K562 (cell line): ENCODE results near the gene CENPT. TPM values are rescaled to one million over a fixed set of nuclear protein-coding genes. Genes with fewer than 3 reads are reported as not detected.

Experiments used
- ATAC-seq: fragments of 200-7000 bp; cut with Tn5 transposase; 3 replicates; pipeline ENCODE4 v1.9.1; 2020; ENCODE audit warnings: moderate library complexity
- BruUV-seq: library from RNA; stranded (reverse); fragments of 400-500 nt; replicated peaks from 2 replicates; lab custom pipeline; 2021; lab: Mats Ljungman, UMichigan
- CTCF ChIA-PET: fragments of 300-600 bp; formaldehyde crosslinking; extraction: SDS; loops from one replicate; lab custom pipeline; 2021; ENCODE audit warnings: low intra/inter-chr PET ratio; lab: Yijun Ruan, JAX
- POLR2A ChIA-PET: fragments of 300-600, 350-650 bp; sonication (Branson Sonifier 250); formaldehyde crosslinking; extraction: SDS; loops from one replicate; lab custom pipeline; 2021; ENCODE audit warnings: antibody characterized with exemption, inconsistent platforms; lab: Yijun Ruan, JAX
- DNase-seq, 4 experiments: peaks; one replicate each; pipeline versions ENCODE4 v3.0.0 to v3.0.0-alpha.2; 2011 to 2018; ENCODE audit warnings: low spot score in 3 of 4, mixed read lengths in 3 of 4; ENCODE audit errors: extremely low read depth in 1 of 4
- FAIRE-seq: peaks from 2 replicates; lab custom pipeline; 2011; peaks lifted over from hg19 to GRCh38; lab: Jason Lieb, UNC
- H2AFZ ChIP-seq: 2 replicates; pipeline ENCODE4 v1.6.0; 2011; ENCODE audit warnings: low read depth, low read length, control low read depth, inconsistent platforms
- H3K27ac ChIP-seq: fragments of 200-600 bp; 3 replicates; pipeline ENCODE4 v1.8.0; 2011; ENCODE audit warnings: low read depth, mild to moderate bottlenecking, control low read depth, inconsistent platforms, low read length, moderate library complexity, mixed read lengths; ENCODE audit errors: extremely low read depth
- H3K27me3 ChIP-seq, 2 experiments: fragments of 300-600 bp in 1 of 2; 2 replicates in 1 of 2; 3 replicates in 1 of 2; pipeline versions ENCODE4 v1.6.0 to v1.8.0; 2011; ENCODE audit warnings: inconsistent platforms in 2 of 2, low read length in 2 of 2, mild to moderate bottlenecking in 1 of 2, mixed read lengths in 1 of 2, moderate library complexity in 1 of 2; ENCODE audit not compliant: control insufficient read depth in 2 of 2, insufficient read depth in 2 of 2
- H3K36me3 ChIP-seq: fragments of 300-600 bp; 3 replicates; pipeline ENCODE4 v1.8.0; 2011; ENCODE audit warnings: mild to moderate bottlenecking, low read length, inconsistent platforms; ENCODE audit not compliant: control insufficient read depth, insufficient read depth
- H3K4me1 ChIP-seq, 2 experiments: fragments of 200-600 bp in 1 of 2; replicated peaks in 1 of 2; 2 replicates in 1 of 2; 3 replicates in 1 of 2; pipeline versions ENCODE4 v1.5.1 to v1.8.0; 2011; ENCODE audit warnings: inconsistent platforms in 2 of 2, low read length in 2 of 2, mild to moderate bottlenecking in 1 of 2, mixed read lengths in 1 of 2, moderate library complexity in 1 of 2; ENCODE audit not compliant: control insufficient read depth in 2 of 2, insufficient read depth in 2 of 2
- H3K4me2 ChIP-seq: 2 replicates; pipeline ENCODE4 v1.6.1; 2011; ENCODE audit warnings: low read length, control low read depth, inconsistent platforms, mixed read lengths; ENCODE audit not compliant: insufficient read depth
- H3K4me3 ChIP-seq: fragments of 200-600 bp; sonication (generic), shearing (Covaris generic); 2 replicates; pipeline ENCODE4 v1.5.1; 2016; ENCODE audit warnings: control low read depth, inconsistent platforms
- H3K79me2 ChIP-seq: fragments of 200-600 bp; 3 replicates; pipeline ENCODE4 v1.8.0; 2011; ENCODE audit warnings: low read length, inconsistent platforms; ENCODE audit not compliant: control insufficient read depth, insufficient read depth
- H3K9ac ChIP-seq, 2 experiments: 2 replicates each; pipeline versions ENCODE4 v1.6.0 to v1.6.1; 2011; ENCODE audit warnings: low read depth in 2 of 2, low read length in 2 of 2, control low read depth in 1 of 2, inconsistent platforms in 1 of 2, mild to moderate bottlenecking in 1 of 2, mixed read lengths in 1 of 2; ENCODE audit not compliant: insufficient read depth in 1 of 2
- H3K9me1 ChIP-seq: one replicate; pipeline ENCODE4 v1.6.0; 2011; ENCODE audit warnings: inconsistent platforms, mild to moderate bottlenecking, low read length, moderate library complexity; ENCODE audit not compliant: control insufficient read depth, insufficient read depth
- H3K9me3 ChIP-seq: replicated peaks from 2 replicates; pipeline ENCODE4 v1.5.1; 2011; ENCODE audit warnings: low read depth, low read length, inconsistent platforms; ENCODE audit not compliant: control insufficient read depth, insufficient read depth
- H4K20me1 ChIP-seq: replicated peaks from 2 replicates; pipeline ENCODE4 v1.6.1; 2011; ENCODE audit warnings: low read length, inconsistent platforms, mixed read lengths; ENCODE audit not compliant: control insufficient read depth, insufficient read depth
- ARID1B ChIP-seq: fragments of 450-650 bp; IDR thresholded peaks from 2 replicates; pipeline ENCODE4 v1.6.1; 2016; ENCODE audit warnings: antibody characterized with exemption, mild to moderate bottlenecking, inconsistent platforms
- WGBS: fragments of 100-300 bp; shearing (Covaris generic); methylation state at CpG from one replicate; pipeline ENCODE4 v1.1.6; 2016; ENCODE audit warnings: low coverage, mixed read lengths; ENCODE audit not compliant: insufficient coverage; ENCODE audit errors: missing lambda C conversion rate; 5-methylcytosine and 5-hydroxymethylcytosine counted together
- in situ Hi-C: fragments of 300-500 bp; cut with MboI; formaldehyde crosslinking; loops from 4 replicates; pipeline ENCODE4 v1.15.0; 2018; ENCODE audit warnings: inconsistent platforms, mixed read lengths
- intact Hi-C: fragments of 100-400 bp; cut with micrococcal nuclease; formaldehyde crosslinking; loops from 2 replicates; pipeline ENCODE4 v1.14.2; 2022
- polyA plus RNA-seq, 8 experiments: library from polyadenylated mRNA; depleted of rRNA in 4 of 8; stranded (reverse) in 5 of 8; unstranded in 3 of 8; fragments of >200 nt; fragmentation: Nextera tagmentation in 2 of 8; fragmentation: Illumina TruSeq in 1 of 8; extraction: Ambion mirVana in 2 of 8; extraction: Trizol in 1 of 8; gene quantifications; 2 replicates each; pipeline versions ENCODE4 v1.2.1 to v1.2.3, GENCODE V29; 2011 to 2014; ENCODE audit warnings: inconsistent platforms in 1 of 8, missing spikeins in 1 of 8
- total RNA-seq, 7 experiments: library from RNA; depleted of rRNA in 6 of 7; stranded (reverse); fragments of >200 nt in 6 of 7; fragmentation: Illumina TruSeq in 2 of 7; extraction: Trizol in 2 of 7; gene quantifications; 2 replicates each; pipeline versions ENCODE4 v1.2.1 to v1.2.3, GENCODE V29; 2011 to 2021; ENCODE audit warnings: low replicate concordance in 1 of 7
- TF ChIP-seq, protein P1 (sequence below), 2 experiments: fragments of 450-650 bp; IDR thresholded peaks; 2 replicates each; pipeline ENCODE4 v1.6.1; 2016
- TF ChIP-seq, protein P2 (sequence below): fragments of 450-650 bp; IDR thresholded peaks from one replicate; pipeline ENCODE4 v1.6.1; 2018; ENCODE audit warnings: mild to moderate bottlenecking, moderate library complexity; ENCODE audit not compliant: partially characterized antibody

Gene CENPT
- total and polyA plus RNA-seq, 9 of the 15 experiments (the other 6 are each of a cell fraction or from before 2014, with no cell fraction given), result 3.6 to 94.2 (median 44.1) TPM

DNA sequence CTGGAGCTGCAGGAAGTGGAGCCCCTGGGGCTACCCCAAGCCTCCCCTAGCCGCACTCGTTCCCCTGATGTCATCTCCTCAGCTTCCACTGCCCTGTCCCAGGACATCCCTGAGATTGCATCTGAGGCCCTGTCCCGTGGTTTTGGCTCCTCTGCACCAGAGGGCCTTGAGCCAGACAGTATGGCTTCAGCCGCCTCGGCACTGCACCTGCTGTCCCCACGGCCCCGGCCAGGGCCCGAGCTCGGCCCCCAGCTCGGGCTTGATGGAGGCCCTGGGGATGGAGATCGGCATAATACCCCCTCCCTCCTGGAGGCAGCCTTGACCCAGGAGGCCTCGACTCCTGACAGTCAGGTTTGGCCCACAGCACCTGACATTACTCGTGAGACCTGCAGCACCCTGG lies 33.1 kb upstream of the CENPT start:
- H3K4me3 ChIP-seq, result no peak overlapping the region
- ChIA-PET POLR2A (interaction anchor here (0.6 to 1.1 kb wide), 4 partner anchors 14 to 114 kb away, joined by 3 to 5 read pairs (median 3); no protein-coding TSS in a partner anchor), CTCF (no interaction called here)
- peaks cover 6 to 32% of the 10 kb centered on the region in 2 experiments; a peak in 4 of 5 replicates for H3K4me1 ChIP-seq
- H2AFZ ChIP-seq, result no peak overlapping the region
- H3K9me3 ChIP-seq, result no peaks in the 10 kb centered on the region
- peaks cover 13% of the 10 kb centered on the region for H3K79me2 ChIP-seq
- H3K9me1 ChIP-seq, result no peaks in the 10 kb centered on the region
- H3K27ac ChIP-seq, result no peak overlapping the region
- TF ChIP-seq, protein P1, sequence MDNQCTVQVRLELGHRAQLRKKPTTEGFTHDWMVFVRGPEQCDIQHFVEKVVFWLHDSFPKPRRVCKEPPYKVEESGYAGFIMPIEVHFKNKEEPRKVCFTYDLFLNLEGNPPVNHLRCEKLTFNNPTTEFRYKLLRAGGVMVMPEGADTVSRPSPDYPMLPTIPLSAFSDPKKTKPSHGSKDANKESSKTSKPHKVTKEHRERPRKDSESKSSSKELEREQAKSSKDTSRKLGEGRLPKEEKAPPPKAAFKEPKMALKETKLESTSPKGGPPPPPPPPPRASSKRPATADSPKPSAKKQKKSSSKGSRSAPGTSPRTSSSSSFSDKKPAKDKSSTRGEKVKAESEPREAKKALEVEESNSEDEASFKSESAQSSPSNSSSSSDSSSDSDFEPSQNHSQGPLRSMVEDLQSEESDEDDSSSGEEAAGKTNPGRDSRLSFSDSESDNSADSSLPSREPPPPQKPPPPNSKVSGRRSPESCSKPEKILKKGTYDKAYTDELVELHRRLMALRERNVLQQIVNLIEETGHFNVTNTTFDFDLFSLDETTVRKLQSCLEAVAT (IDR thresholded peaks at IDR 0.05), result no peak
- TF ChIP-seq, protein P2, sequence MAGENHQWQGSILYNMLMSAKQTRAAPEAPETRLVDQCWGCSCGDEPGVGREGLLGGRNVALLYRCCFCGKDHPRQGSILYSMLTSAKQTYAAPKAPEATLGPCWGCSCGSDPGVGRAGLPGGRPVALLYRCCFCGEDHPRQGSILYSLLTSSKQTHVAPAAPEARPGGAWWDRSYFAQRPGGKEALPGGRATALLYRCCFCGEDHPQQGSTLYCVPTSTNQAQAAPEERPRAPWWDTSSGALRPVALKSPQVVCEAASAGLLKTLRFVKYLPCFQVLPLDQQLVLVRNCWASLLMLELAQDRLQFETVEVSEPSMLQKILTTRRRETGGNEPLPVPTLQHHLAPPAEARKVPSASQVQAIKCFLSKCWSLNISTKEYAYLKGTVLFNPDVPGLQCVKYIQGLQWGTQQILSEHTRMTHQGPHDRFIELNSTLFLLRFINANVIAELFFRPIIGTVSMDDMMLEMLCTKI, result no peak
- no peak for TF ChIP-seq ARID1B
- no peaks in the 10 kb centered on the region for H3K27me3 ChIP-seq
- in situ Hi-C loops (no loop called here), intact Hi-C loops (loop anchor here (10.0 kb wide), 1 partner anchor 164 kb away; no protein-coding TSS in a partner anchor)
- no peak for DNase-seq
- 89% methylated on average over 10 of the region's 13 CpGs for WGBS
- H4K20me1 ChIP-seq, result peaks cover 25% of the 10 kb centered on the region
- H3K9ac ChIP-seq, result no peak overlapping the region
- peaks cover 96% of the 10 kb centered on the region; the same call in 2 of the 3 replicates for H3K36me3 ChIP-seq
- no peak overlapping the region for H3K4me2 ChIP-seq
- no peak for FAIRE-seq
- no peak for ATAC-seq
- no TSS peak for BruUV-seq
